ENCODE measurements around the gene ZBTB9. TPM values are rescaled to one million over a fixed set of nuclear protein-coding genes. Genes with fewer than 3 reads are reported as not detected.

Gene ZBTB9
- total RNA-seq, 4 donors from 2014 or later: 3.1 to 3.7 (median 3.4) TPM

- H3K36me3 ChIP-seq: no peaks in the 10 kb centered on the region
- H3K9me3 ChIP-seq: peaks cover 0 to 12% (median 0%) of the 10 kb centered on the region in 4 donors
- no peaks in the 10 kb centered on the region for H3K27me3 ChIP-seq
- peaks cover 0 to 6% (median 0%) of the 10 kb centered on the region in 4 donors for H3K4me1 ChIP-seq
- no peak overlapping the region for H3K27ac ChIP-seq
- H3K4me3 ChIP-seq: no peak overlapping the region
- DNase-seq (ENCODE audit: low spot score in 2 of 2): no peak
- TF ChIP-seq CTCF (IDR thresholded peaks at IDR 0.05): no peak
- no peak for TF ChIP-seq POLR2A (IDR thresholded peaks at IDR 0.05)
- WGBS, 2 donors: 45 to 50% methylated on average over 7 of the region's 7 CpGs
These were observed 51.4 kb downstream of the ZBTB9 start for GRCh38 chr6:33505548-33506370.

Small RNAs within 50 kb of the gene (small RNA-seq; reads per million reads assigned to genes)
- gene ZBTB9: not detected

Other genes starting within 250 kb of the ZBTB9 start
- 10 to 100 TPM; 10.0 to 33.9 (median 19.1) TPM for gene HSD17B8, start 249.9 kb upstream of the ZBTB9 start, total RNA-seq
- gene RING1, start 246.1 kb upstream of the ZBTB9 start, total RNA-seq: 10 to 100 TPM; 16.1 to 25.2 (median 21.6) TPM
- 10 to 100 TPM; 37.7 to 46.5 (median 45.2) TPM for gene VPS52, start 182.7 kb upstream of the ZBTB9 start, total RNA-seq
- 1,000 to 10,000 TPM; 2,115 to 2,529 (median 2,306) TPM for gene RPS18, start 182.5 kb upstream of the ZBTB9 start, total RNA-seq
- gene B3GALT4, start 177.5 kb upstream of the ZBTB9 start, total RNA-seq: 10 to 100 TPM in 3 of 4 donors, 1 to 10 TPM in 1; 7.5 to 30.4 (median 17.7) TPM
- 10 to 100 TPM; 46.5 to 88.4 (median 69.1) TPM for gene WDR46, start 165.3 kb upstream of the ZBTB9 start, total RNA-seq
- gene PFDN6, start 165.0 kb upstream of the ZBTB9 start, total RNA-seq: 10 to 100 TPM; 12.4 to 48.7 (median 21.0) TPM
- gene RGL2, start 155.6 kb upstream of the ZBTB9 start, total RNA-seq: 10 to 100 TPM; 33.1 to 49.8 (median 43.7) TPM
- 10 to 100 TPM; 71.2 to 91.8 (median 89.7) TPM for gene TAPBP, start 140.5 kb upstream of the ZBTB9 start, total RNA-seq
- 10 to 100 TPM; 13.8 to 21.6 (median 17.5) TPM for gene ZBTB22, start 136.8 kb upstream of the ZBTB9 start, total RNA-seq
- gene DAXX, start 131.6 kb upstream of the ZBTB9 start, total RNA-seq: 10 to 100 TPM; 24.9 to 45.4 (median 36.6) TPM
- 1 to 10 TPM in 3 of 4 donors, under 1 TPM in 1; 0.42 to 3.6 (median 2.1) TPM for gene KIFC1, start 62.8 kb upstream of the ZBTB9 start, total RNA-seq
- gene PHF1, start 43.6 kb upstream of the ZBTB9 start, total RNA-seq: 100 to 1,000 TPM in 1 of 4 donors, 10 to 100 TPM in 3; 63.3 to 101 (median 83.3) TPM
- gene CUTA, start 36.5 kb upstream of the ZBTB9 start, total RNA-seq: 100 to 1,000 TPM; 110 to 161 (median 154) TPM
- 10 to 100 TPM; 13.0 to 29.7 (median 19.2) TPM for gene SYNGAP1, start 34.5 kb upstream of the ZBTB9 start, total RNA-seq
- gene BAK1, start 125.7 kb downstream of the ZBTB9 start, total RNA-seq: 10 to 100 TPM in 2 of 4 donors, 1 to 10 TPM in 2; 7.9 to 15.3 (median 10.1) TPM
- 100 to 1,000 TPM in 2 of 4 donors, 10 to 100 TPM in 2; 76.8 to 101 (median 93.9) TPM for gene ITPR3, start 166.7 kb downstream of the ZBTB9 start, total RNA-seq